Natural killer cell (primary cell): ENCODE measurements around the gene DLEC1. TPM values are rescaled to one million over a fixed set of nuclear protein-coding genes. Genes with fewer than 3 reads are reported as not detected.

Experiments
- ATAC-seq, 3 donors: fragments of 150-1000 bp in 2 of 3; fragments of 200-7000 bp in 1 of 3; cut with Tn5 transposase; 1 replicate in 1 of 3; 2 replicates in 2 of 3; pipeline ENCODE4 v1.10.0; 2021; ENCODE audit warnings: mild to moderate bottlenecking in 2 of 3, moderate library complexity in 2 of 3
- DNase-seq, 2 donors: peaks; one replicate each; pipeline versions ENCODE4 v3.0.0 to v3.0.0-alpha.2; 2013 to 2021; ENCODE audit warnings: mixed read lengths in 1 of 2
- H3K27ac ChIP-seq: one replicate; pipeline ENCODE4 v1.5.1; 2013; ENCODE audit warnings: mild to moderate bottlenecking, low read length
- H3K27me3 ChIP-seq: one replicate; pipeline ENCODE4 v1.6.1; 2013; ENCODE audit warnings: low read length; ENCODE audit not compliant: control insufficient read depth, insufficient read depth
- H3K36me3 ChIP-seq: one replicate; pipeline ENCODE4 v1.6.1; 2013; ENCODE audit warnings: low read length; ENCODE audit not compliant: control insufficient read depth, insufficient read depth
- H3K4me1 ChIP-seq: one replicate; pipeline ENCODE4 v1.6.1; 2013; ENCODE audit warnings: low read length; ENCODE audit not compliant: control insufficient read depth, insufficient read depth
- H3K4me3 ChIP-seq: one replicate; pipeline ENCODE4 v1.5.1; 2013; ENCODE audit warnings: low read length
- H3K9me3 ChIP-seq: one replicate; pipeline ENCODE4 v1.6.1; 2013; ENCODE audit warnings: low read length; ENCODE audit not compliant: control insufficient read depth, insufficient read depth
- H3K27ac Mint-ChIP-seq, 2 donors: one replicate each; pipeline ENCODE4 v1.8.0; 2022; ENCODE audit warnings: mild to moderate bottlenecking in 2 of 2, mixed read lengths in 2 of 2, moderate library complexity in 1 of 2
- H3K27me3 Mint-ChIP-seq, 2 donors: one replicate each; pipeline ENCODE4 v1.8.0; 2022; ENCODE audit warnings: low read depth in 2 of 2, mixed read lengths in 2 of 2
- H3K36me3 Mint-ChIP-seq: one replicate; pipeline ENCODE4 v1.8.0; 2022; ENCODE audit warnings: mixed read lengths
- H3K4me1 Mint-ChIP-seq, 2 donors: one replicate each; pipeline ENCODE4 v1.8.0; 2022; ENCODE audit warnings: mixed read lengths in 2 of 2
- H3K4me3 Mint-ChIP-seq: one replicate; pipeline ENCODE4 v1.8.0; 2022; ENCODE audit warnings: mild to moderate bottlenecking, moderate library complexity, mixed read lengths
- H3K9me3 Mint-ChIP-seq, 2 donors: one replicate each; pipeline ENCODE4 v1.8.0; 2022; ENCODE audit warnings: mixed read lengths in 2 of 2
- WGBS: methylation state at CpG from one replicate; pipeline ENCODE4 v1.1.7; 2013; ENCODE audit warnings: missing lambda C conversion rate; ENCODE audit not compliant: insufficient coverage; 5-methylcytosine and 5-hydroxymethylcytosine counted together
- intact Hi-C: fragments of 100-400 bp; cut with micrococcal nuclease; formaldehyde crosslinking; loops from one replicate; pipeline ENCODE4 v1.14.2; 2022
- total RNA-seq, 4 donors: library from RNA; stranded (reverse); fragments of 120-200 nt in 1 of 4; gene quantifications; one replicate each; pipeline versions ENCODE4 v1.2.3 to v1.2.4, GENCODE V29; 2013 to 2022
- TF ChIP-seq, protein P1 (sequence below): fragments of 200-600 bp; IDR thresholded peaks from one replicate; pipeline ENCODE4 v1.8.0; 2022; ENCODE audit warnings: antibody characterized with exemption

Gene DLEC1
- total RNA-seq, 3 donors from 2014 or later (not counting 1 experiment from before 2014, with no cell fraction given) = 6.1 to 7.5 (median 7.0) TPM

DNA sequence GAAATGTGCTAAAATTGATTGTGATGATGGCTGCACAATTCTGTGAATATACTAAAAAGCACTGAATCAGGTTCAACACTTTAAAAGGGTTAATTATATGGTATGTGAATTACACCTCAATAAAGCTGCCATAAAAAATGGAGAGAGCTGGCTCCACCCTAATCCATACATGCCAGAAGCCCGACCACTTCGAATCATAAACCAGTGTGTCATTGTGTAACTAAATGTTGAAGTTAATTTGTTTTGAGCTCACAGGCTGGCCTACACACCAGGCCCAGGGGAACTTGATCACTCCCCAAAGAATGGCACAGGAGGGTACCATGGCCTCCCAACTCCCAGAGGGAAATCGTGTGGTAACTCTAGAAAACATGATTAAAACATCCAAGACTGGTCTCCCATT, 23.5 kb upstream of the DLEC1 start:
- no peak overlapping the region for H3K27ac ChIP-seq
- peaks cover 22% of the 10 kb centered on the region for H3K36me3 Mint-ChIP-seq
- TF ChIP-seq, protein P1, sequence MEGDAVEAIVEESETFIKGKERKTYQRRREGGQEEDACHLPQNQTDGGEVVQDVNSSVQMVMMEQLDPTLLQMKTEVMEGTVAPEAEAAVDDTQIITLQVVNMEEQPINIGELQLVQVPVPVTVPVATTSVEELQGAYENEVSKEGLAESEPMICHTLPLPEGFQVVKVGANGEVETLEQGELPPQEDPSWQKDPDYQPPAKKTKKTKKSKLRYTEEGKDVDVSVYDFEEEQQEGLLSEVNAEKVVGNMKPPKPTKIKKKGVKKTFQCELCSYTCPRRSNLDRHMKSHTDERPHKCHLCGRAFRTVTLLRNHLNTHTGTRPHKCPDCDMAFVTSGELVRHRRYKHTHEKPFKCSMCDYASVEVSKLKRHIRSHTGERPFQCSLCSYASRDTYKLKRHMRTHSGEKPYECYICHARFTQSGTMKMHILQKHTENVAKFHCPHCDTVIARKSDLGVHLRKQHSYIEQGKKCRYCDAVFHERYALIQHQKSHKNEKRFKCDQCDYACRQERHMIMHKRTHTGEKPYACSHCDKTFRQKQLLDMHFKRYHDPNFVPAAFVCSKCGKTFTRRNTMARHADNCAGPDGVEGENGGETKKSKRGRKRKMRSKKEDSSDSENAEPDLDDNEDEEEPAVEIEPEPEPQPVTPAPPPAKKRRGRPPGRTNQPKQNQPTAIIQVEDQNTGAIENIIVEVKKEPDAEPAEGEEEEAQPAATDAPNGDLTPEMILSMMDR = no peak
- no peak overlapping the region for H3K4me3 ChIP-seq
- no peak overlapping the region for H3K27ac Mint-ChIP-seq
- no peak for DNase-seq
- no peaks in the 10 kb centered on the region for H3K4me1 ChIP-seq
- no peaks in the 10 kb centered on the region for H3K27me3 Mint-ChIP-seq
- WGBS = 88% methylated on average over 1 of the region's 3 CpGs
- peaks cover 0 to 17% of the 10 kb centered on the region in 2 donors for H3K4me1 Mint-ChIP-seq
- no peak overlapping the region for H3K4me3 Mint-ChIP-seq
- ATAC-seq = no peak
- intact Hi-C loops = no loop called here
- H3K27me3 ChIP-seq = no peaks in the 10 kb centered on the region
- H3K9me3 Mint-ChIP-seq = peaks cover 0 to 3% of the 10 kb centered on the region in 2 donors
- peaks cover 23% of the 10 kb centered on the region for H3K36me3 ChIP-seq
- peaks cover 3% of the 10 kb centered on the region for H3K9me3 ChIP-seq

DNA sequence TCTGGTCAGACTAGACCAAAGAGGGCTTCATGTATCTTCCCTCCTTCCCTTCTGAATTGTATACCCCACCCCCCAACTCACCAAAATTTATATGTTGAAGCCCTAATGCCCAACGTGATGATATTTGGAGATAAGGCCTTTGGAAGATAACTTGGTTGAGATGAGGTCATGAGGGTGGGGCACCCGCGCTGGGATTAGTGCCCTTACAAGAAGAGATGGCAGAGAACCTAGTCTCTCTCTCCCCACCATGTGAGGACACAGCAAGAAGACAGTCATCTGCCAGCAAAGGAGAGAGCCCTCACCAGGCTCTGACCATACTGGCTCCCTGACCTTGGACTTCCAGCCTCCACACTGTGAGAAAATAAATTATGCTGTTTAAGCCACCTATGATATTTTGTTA, 23.0 kb upstream of the DLEC1 start:
- Mint-ChIP-seq H3K4me1 (peaks cover 0 to 18% of the 10 kb centered on the region in 2 donors), H3K9me3 (peaks cover 0 to 3% of the 10 kb centered on the region in 2 donors), H3K4me3 (no peak overlapping the region), H3K27me3 (no peaks in the 10 kb centered on the region), H3K36me3 (peaks cover 22% of the 10 kb centered on the region), H3K27ac (no peak overlapping the region)
- no peak overlapping the region for H3K27ac ChIP-seq
- WGBS = 100% methylated on average over 2 of the region's 3 CpGs
- no peaks in the 10 kb centered on the region for H3K4me1 ChIP-seq
- intact Hi-C loops = no loop called here
- no peaks in the 10 kb centered on the region for H3K27me3 ChIP-seq
- DNase-seq (no peak), ATAC-seq (no peak)
- H3K4me3 ChIP-seq = no peak overlapping the region
- peaks cover 3% of the 10 kb centered on the region for H3K9me3 ChIP-seq
- H3K36me3 ChIP-seq = peaks cover 23% of the 10 kb centered on the region
- TF ChIP-seq, protein P1 = no peak

DNA sequence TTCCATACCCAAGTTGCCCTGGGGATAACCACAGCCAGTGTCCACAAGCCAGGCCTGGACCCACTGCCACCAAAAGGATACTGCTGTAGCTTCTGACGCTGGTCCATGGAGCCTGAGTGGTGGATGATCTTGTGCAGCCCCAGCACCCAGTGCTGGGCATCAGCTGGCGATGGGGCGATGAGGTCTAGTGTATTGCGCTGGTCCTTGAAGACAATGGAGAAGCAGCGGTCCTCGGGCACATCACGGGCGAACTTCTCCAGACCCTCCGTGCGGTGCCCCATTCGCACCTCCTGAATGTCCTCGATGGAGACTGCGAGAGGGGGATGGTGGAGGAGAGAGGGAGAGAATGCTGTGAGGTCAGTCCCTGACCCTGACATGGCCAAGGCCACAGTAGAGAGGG, 22.6 kb upstream of the DLEC1 start:
- Histone ChIP-seq H3K36me3 (peaks cover 23% of the 10 kb centered on the region), H3K4me3 (no peak overlapping the region), H3K27me3 (no peaks in the 10 kb centered on the region), H3K27ac (no peak overlapping the region), H3K4me1 (no peaks in the 10 kb centered on the region), H3K9me3 (peaks cover 3% of the 10 kb centered on the region)
- H3K9me3 Mint-ChIP-seq = peaks cover 0 to 3% of the 10 kb centered on the region in 2 donors
- no peak for DNase-seq
- H3K4me3 Mint-ChIP-seq = no peak overlapping the region
- H3K27ac Mint-ChIP-seq = peak overlapping the region in 1 of 2 donors; percentile 44
- H3K36me3 Mint-ChIP-seq = peaks cover 22% of the 10 kb centered on the region
- no peaks in the 10 kb centered on the region for H3K27me3 Mint-ChIP-seq
- peaks cover 0 to 18% of the 10 kb centered on the region in 2 donors for H3K4me1 Mint-ChIP-seq
- TF ChIP-seq, protein P1 = no peak
- 99% methylated on average over 13 of the region's 13 CpGs for WGBS
- intact Hi-C loops = no loop called here
- ATAC-seq = no peak

DNA sequence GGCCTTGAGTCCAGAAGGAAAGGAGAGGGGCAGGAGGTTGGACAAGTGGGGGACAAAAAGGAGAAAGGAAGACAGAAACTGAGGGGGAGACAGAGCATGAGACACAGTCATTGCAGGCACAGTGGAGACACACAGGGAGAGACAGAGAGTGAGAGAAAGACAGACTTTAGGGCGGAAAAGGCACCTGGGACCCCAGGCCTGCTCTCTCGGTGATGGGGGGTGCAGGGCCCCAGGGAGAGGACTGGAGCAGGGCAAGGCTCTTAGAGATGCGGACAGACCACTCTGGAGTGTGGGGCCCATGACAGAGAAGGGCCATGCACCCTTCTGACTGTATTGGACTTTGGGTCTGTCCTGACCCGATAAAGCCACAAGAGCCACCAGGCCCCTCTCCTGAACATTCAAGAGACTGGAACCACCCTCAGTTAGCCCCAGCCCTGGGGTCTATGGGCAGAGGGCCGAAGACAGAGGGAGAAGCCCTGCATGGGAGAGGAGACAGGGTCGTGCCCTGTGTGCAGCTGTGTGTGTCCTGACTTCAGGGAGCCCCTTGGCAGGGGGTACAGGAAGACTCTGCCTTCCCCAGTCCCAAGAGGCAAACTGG, 22.1 kb upstream of the DLEC1 start:
- 72% methylated on average over 6 of the region's 6 CpGs for WGBS
- Histone ChIP-seq H3K4me1 (no peaks in the 10 kb centered on the region), H3K36me3 (peaks cover 23% of the 10 kb centered on the region), H3K4me3 (no peak overlapping the region), H3K27me3 (no peaks in the 10 kb centered on the region), H3K27ac (no peak overlapping the region), H3K9me3 (peaks cover 3% of the 10 kb centered on the region)
- Mint-ChIP-seq H3K4me3 (no peak overlapping the region), H3K27me3 (no peaks in the 10 kb centered on the region), H3K9me3 (peaks cover 0 to 3% of the 10 kb centered on the region in 2 donors), H3K4me1 (peaks cover 2 to 24% of the 10 kb centered on the region in 2 donors), H3K36me3 (peaks cover 22% of the 10 kb centered on the region), H3K27ac (peak overlapping the region in 1 of 2 donors; percentile 44)
- TF ChIP-seq, protein P1 = no peak
- intact Hi-C loops = no loop called here
- DNase-seq = no peak
- ATAC-seq = no peak
